PC-3 (cell line): ENCODE data around the gene CCDC91. TPM values are rescaled to one million over a fixed set of nuclear protein-coding genes. Genes with fewer than 3 reads are reported as not detected.

Experiments used
- ATAC-seq: fragments of 200-7000 bp; cut with Tn5 transposase; 2 replicates; pipeline ENCODE4 v1.9.1; 2020; ENCODE audit warnings: mild to moderate bottlenecking, moderate library complexity
- BruUV-seq: library from RNA; stranded (reverse); fragments of 400-500 nt; replicated peaks from 2 replicates; lab custom pipeline; 2021; lab: Mats Ljungman, UMichigan
- CTCF ChIA-PET: fragments of 300-600 bp; sonication (Branson Sonifier 250); formaldehyde crosslinking; loops from one replicate; lab custom pipeline; 2022; ENCODE audit warnings: antibody characterized with exemption; lab: Charles Lee
- POLR2A ChIA-PET: fragments of 300-600 bp; sonication (Branson Sonifier 250); formaldehyde crosslinking; loops from one replicate; lab custom pipeline; 2022; ENCODE audit warnings: antibody characterized with exemption; ENCODE audit not compliant: unreplicated experiment; lab: Charles Lee
- DNase-seq: peaks from one replicate; pipeline ENCODE4 v3.0.0-alpha.2; 2015
- H2AFZ ChIP-seq: fragments of 300-600 bp; sonication (generic); 2 replicates; pipeline ENCODE4 v1.6.0; 2016; ENCODE audit warnings: antibody characterized with exemption, low read length
- H3F3A ChIP-seq: fragments of 300-600 bp; sonication (generic); one replicate; pipeline ENCODE4 v1.6.0; 2017; ENCODE audit warnings: antibody characterized with exemption, low read length, control low read depth, mild to moderate bottlenecking; ENCODE audit not compliant: unreplicated experiment
- H3K27ac ChIP-seq: fragments of 300-600 bp; sonication (generic); 2 replicates; pipeline ENCODE4 v1.5.1; 2016; ENCODE audit warnings: mild to moderate bottlenecking, low read length
- H3K27me3 ChIP-seq: fragments of 300-600 bp; sonication (generic); 2 replicates; pipeline ENCODE4 v1.6.1; 2016; ENCODE audit warnings: low read length, mixed read lengths
- H3K36me3 ChIP-seq: fragments of 300-600 bp; sonication (generic); 2 replicates; pipeline ENCODE4 v1.6.1; 2016; ENCODE audit warnings: low read depth, mixed run types, low read length, mixed read lengths
- H3K4me1 ChIP-seq: fragments of 300-600 bp; sonication (generic); 2 replicates; pipeline ENCODE4 v1.5.1; 2016; ENCODE audit warnings: low read length; ENCODE audit not compliant: insufficient read depth
- H3K4me2 ChIP-seq: fragments of 300-600 bp; sonication (generic); 2 replicates; pipeline ENCODE4 v1.6.0; 2016; ENCODE audit warnings: low read length
- H3K4me3 ChIP-seq: fragments of 300-600 bp; sonication (generic); 2 replicates; pipeline ENCODE4 v1.5.1; 2016; ENCODE audit warnings: mild to moderate bottlenecking, low read length, mixed read lengths
- H3K79me2 ChIP-seq: fragments of 300-600 bp; sonication (generic); 2 replicates; pipeline ENCODE4 v1.6.1; 2017; ENCODE audit warnings: low read length, mixed read lengths
- H3K9ac ChIP-seq: fragments of 300-600 bp; sonication (generic); 2 replicates; pipeline ENCODE4 v1.6.0; 2016; ENCODE audit warnings: mild to moderate bottlenecking, low read length
- H3K9me2 ChIP-seq: fragments of 300-600 bp; sonication (generic); replicated peaks from 2 replicates; pipeline ENCODE4 v1.6.1; 2016; ENCODE audit warnings: mixed run types, low read length, mixed read lengths
- H3K9me3 ChIP-seq: fragments of 300-600 bp; sonication (generic); 2 replicates; pipeline ENCODE4 v1.6.1; 2016; ENCODE audit warnings: low read length, mixed read lengths
- H4K20me1 ChIP-seq: fragments of 300-600 bp; sonication (generic); 2 replicates; pipeline ENCODE4 v1.6.1; 2016; ENCODE audit warnings: low read length, mixed read lengths
- CTCF ChIP-seq: fragments of 300-600 bp; sonication (generic); conservative IDR thresholded peaks from 2 replicates; pipeline ENCODE4 v1.5.1; 2017; ENCODE audit warnings: antibody characterized with exemption, low read depth, mild to moderate bottlenecking, low read length
- EZH2 ChIP-seq: fragments of 300-600 bp; sonication (generic); IDR thresholded peaks from one replicate; pipeline ENCODE4 v1.6.1; 2017; ENCODE audit warnings: antibody characterized with exemption, mild to moderate bottlenecking, low read length; ENCODE audit not compliant: unreplicated experiment
- EZH2phosphoT487 ChIP-seq: fragments of 300-600 bp; sonication (generic); IDR thresholded peaks from 2 replicates; pipeline ENCODE4 v1.6.1; 2018; ENCODE audit warnings: mild to moderate bottlenecking, antibody characterized with exemption, low read length, borderline replicate concordance
- intact Hi-C: fragments of 100-400 bp; cut with micrococcal nuclease; formaldehyde crosslinking; loops from 2 replicates; pipeline ENCODE4 v1.9.0; 2023
- total RNA-seq: library from RNA; depleted of rRNA; stranded (reverse); fragments of >200 nt; gene quantifications from 2 replicates; pipeline ENCODE4 v1.2.3, GENCODE V29; 2014

Gene CCDC91
- total RNA-seq, 1 experiment from 2014 or later = 15.7 TPM

DNA sequence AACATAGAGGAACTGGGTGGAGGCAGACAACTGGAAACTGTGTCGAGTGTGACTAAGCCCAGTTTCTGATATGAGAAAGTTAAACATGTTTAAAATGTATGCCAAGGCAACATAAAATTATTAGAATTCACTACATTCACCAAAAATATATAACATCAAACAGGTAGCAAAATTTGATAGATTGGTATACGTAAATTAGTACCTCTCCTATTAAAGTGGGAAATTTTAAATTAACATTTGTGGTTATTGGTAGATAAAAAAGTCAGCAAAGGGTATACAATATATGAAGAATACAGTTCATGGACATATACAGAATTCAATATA, 53.0 kb downstream of the CCDC91 start:
- Histone ChIP-seq H3K36me3 (no peaks in the 10 kb centered on the region), H3K4me3 (no peak overlapping the region), H3K79me2 (no peaks in the 10 kb centered on the region), H3K27me3 (no peaks in the 10 kb centered on the region), H3K9me3 (no peaks in the 10 kb centered on the region), H3K9ac (no peak overlapping the region), H2AFZ (no peak overlapping the region), H3K9me2 (0 out of 2 replicates have a peak, but pooled peaks cover 4% of the 10 kb centered on the region), H3K4me2 (no peak overlapping the region), H3F3A (no peaks in the 10 kb centered on the region), H4K20me1 (no peaks in the 10 kb centered on the region), H3K4me1 (0 out of 2 replicates have a peak, but pooled peaks cover 5% of the 10 kb centered on the region), H3K27ac (no peak overlapping the region)
- no TSS peak for BruUV-seq
- DNase-seq = no peak
- POLR2A ChIA-PET = no interaction called here
- CTCF ChIA-PET = no interaction called here
- intact Hi-C loops = no loop called here
- no peak for ATAC-seq
- TF ChIP-seq EZH2phosphoT487 (no peak), CTCF (no peak), EZH2 (no peak)

DNA sequence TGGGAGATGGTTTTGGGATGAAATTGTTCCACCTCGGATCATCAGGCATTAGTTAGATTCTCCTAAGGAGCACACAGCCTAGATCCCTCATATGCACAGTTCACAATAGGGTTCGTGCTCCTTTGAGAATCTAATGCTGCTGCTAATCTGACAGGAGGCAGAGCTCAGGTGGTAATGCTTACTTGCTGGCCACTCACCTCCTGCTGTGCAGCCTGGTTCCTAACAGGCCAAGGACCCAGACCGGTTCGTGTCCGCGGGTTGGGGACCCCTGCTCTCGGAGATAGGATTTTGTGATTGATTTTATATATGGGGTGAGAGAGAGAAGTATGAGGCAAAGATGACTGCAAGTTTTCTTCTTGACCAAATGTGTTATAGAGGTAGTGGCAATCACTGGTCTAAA, 57.5 kb downstream of the CCDC91 start:
- H3F3A ChIP-seq = no peaks in the 10 kb centered on the region
- TF ChIP-seq EZH2 (no peak), CTCF (no peak), EZH2phosphoT487 (no peak)
- CTCF ChIA-PET = no interaction called here
- H3K27me3 ChIP-seq = no peaks in the 10 kb centered on the region
- H3K27ac ChIP-seq = no peak overlapping the region
- 0 out of 2 replicates have a peak, but pooled peaks cover 4% of the 10 kb centered on the region for H3K9me2 ChIP-seq
- no peak overlapping the region for H3K9ac ChIP-seq
- POLR2A ChIA-PET = no interaction called here
- no peak for ATAC-seq
- no peak overlapping the region for H3K4me2 ChIP-seq
- H3K9me3 ChIP-seq = no peaks in the 10 kb centered on the region
- H3K4me1 ChIP-seq = peaks cover 7% of the 10 kb centered on the region; the same call in 1 of the 2 replicates
- DNase-seq = no peak
- BruUV-seq = no TSS peak
- peaks cover 4% of the 10 kb centered on the region; the same call in 1 of the 2 replicates for H3K79me2 ChIP-seq
- H4K20me1 ChIP-seq = no peaks in the 10 kb centered on the region
- intact Hi-C loops = no loop called here
- no peaks in the 10 kb centered on the region for H3K36me3 ChIP-seq
- no peak overlapping the region for H2AFZ ChIP-seq
- H3K4me3 ChIP-seq = no peak overlapping the region

GRCh38 chr12:28248555-28249145, 58.4 kb downstream of the CCDC91 start:
- ChIA-PET POLR2A (interaction anchor here (0.6 kb wide), 1 partner anchor 651 kb away, joined by 3 read pairs; no protein-coding TSS in a partner anchor), CTCF (no interaction called here)
- Histone ChIP-seq H3K4me3 (no peak overlapping the region), H3K4me2 (no peak overlapping the region), H3K36me3 (no peaks in the 10 kb centered on the region), H4K20me1 (no peaks in the 10 kb centered on the region), H3K4me1 (peaks cover 10% of the 10 kb centered on the region), H3K27me3 (no peaks in the 10 kb centered on the region), H3K79me2 (peaks cover 4% of the 10 kb centered on the region; the same call in 1 of the 2 replicates), H3F3A (no peaks in the 10 kb centered on the region), H3K9ac (no peak overlapping the region), H3K9me2 (no peaks in the 10 kb centered on the region), H3K27ac (no peak overlapping the region), H2AFZ (no peak overlapping the region), H3K9me3 (no peaks in the 10 kb centered on the region)
- no peak for DNase-seq
- no TSS peak for BruUV-seq
- TF ChIP-seq CTCF (no peak), EZH2 (no peak), EZH2phosphoT487 (no peak)
- intact Hi-C loops = no loop called here
- no peak for ATAC-seq
